Mesodermal cell (in vitro differentiated cells): ENCODE data around the gene ANKRD28.

ENCODE experiments used
- H3K27ac ChIP-seq: 2 replicates; pipeline ENCODE4 v1.7.0; 2013; ENCODE audit warnings: mild to moderate bottlenecking, low read depth, low read length, moderate library complexity; ENCODE audit not compliant: severe bottlenecking
- H3K36me3 ChIP-seq: 2 replicates; pipeline ENCODE4 v1.7.1; 2013; ENCODE audit warnings: mild to moderate bottlenecking, low read length, moderate library complexity; ENCODE audit not compliant: control insufficient read depth, insufficient read depth
- H3K4me1 ChIP-seq: one replicate; pipeline ENCODE4 v1.7.1; 2013; ENCODE audit warnings: mild to moderate bottlenecking, low read length; ENCODE audit not compliant: insufficient read depth, control insufficient read depth, poor library complexity, severe bottlenecking
- H3K4me3 ChIP-seq: 2 replicates; pipeline ENCODE4 v1.7.0; 2013; ENCODE audit warnings: low read length, control low read depth, mild to moderate bottlenecking; ENCODE audit not compliant: insufficient read depth, poor library complexity, severe bottlenecking; ENCODE audit errors: extremely low read depth
- H3K9me3 ChIP-seq: 2 replicates; pipeline ENCODE4 v1.7.1; 2013; ENCODE audit warnings: mild to moderate bottlenecking, low read length, moderate library complexity; ENCODE audit not compliant: control insufficient read depth
- WGBS, 2 experiments: methylation state at CpG; one replicate each; pipeline ENCODE4 v1.1.5; 2013; ENCODE audit warnings: missing lambda C conversion rate in 2 of 2; ENCODE audit not compliant: insufficient coverage in 2 of 2; 5-methylcytosine and 5-hydroxymethylcytosine counted together

Gene ANKRD28

GRCh38 chr3:15769256-15769915, 28.4 kb downstream of the ANKRD28 start:
- Histone ChIP-seq H3K4me1 (peaks cover 7% of the 10 kb centered on the region), H3K4me3 (no peak overlapping the region), H3K27ac (peak overlapping the region; percentile 86), H3K9me3 (no peaks in the 10 kb centered on the region), H3K36me3 (no peaks in the 10 kb centered on the region)
- no CpG with 5 or more reads among the region's 2 CpGs for WGBS, 2 experiments

- H3K27ac ChIP-seq: peak overlapping the region; percentile 86
- H3K9me3 ChIP-seq: no peaks in the 10 kb centered on the region
- 80 to 100% methylated on average over 1 of the region's 5 CpGs for WGBS, 2 experiments
- peaks cover 5% of the 10 kb centered on the region for H3K36me3 ChIP-seq
- H3K4me3 ChIP-seq: no peak overlapping the region
- peaks cover 7% of the 10 kb centered on the region for H3K4me1 ChIP-seq
These were observed 29.1 kb downstream of the ANKRD28 start for GRCh38 chr3:15768421-15769255.

- Histone ChIP-seq H3K4me1 (peaks cover 7% of the 10 kb centered on the region), H3K4me3 (no peak overlapping the region), H3K36me3 (peaks cover 6% of the 10 kb centered on the region), H3K9me3 (no peaks in the 10 kb centered on the region), H3K27ac (no peak overlapping the region)
- 100% methylated on average over 1 of the region's 1 CpG; no CpG with 5 or more reads in 1 of the 2 experiments for WGBS, 2 experiments
These were observed 31.4 kb downstream of the ANKRD28 start for GRCh38 chr3:15766406-15766805.

- Histone ChIP-seq H3K27ac (no peak overlapping the region), H3K4me1 (no peaks in the 10 kb centered on the region), H3K36me3 (no peaks in the 10 kb centered on the region), H3K9me3 (no peaks in the 10 kb centered on the region), H3K4me3 (no peak overlapping the region)
- 100% methylated on average over 2 of the region's 3 CpGs; no CpG with 5 or more reads in 1 of the 2 experiments for WGBS, 2 experiments
These were observed 39.5 kb downstream of the ANKRD28 start for GRCh38 chr3:15758295-15758694.

- Histone ChIP-seq H3K4me3 (no peak overlapping the region), H3K4me1 (no peaks in the 10 kb centered on the region), H3K9me3 (no peaks in the 10 kb centered on the region), H3K27ac (no peak overlapping the region), H3K36me3 (no peaks in the 10 kb centered on the region)
- WGBS, 2 experiments: no CpG with 5 or more reads among the region's 1 CpG
These were observed 40.0 kb downstream of the ANKRD28 start for GRCh38 chr3:15757824-15758223.

- H3K4me3 ChIP-seq: no peak overlapping the region
- no peak overlapping the region for H3K27ac ChIP-seq
- H3K9me3 ChIP-seq: no peaks in the 10 kb centered on the region
- WGBS, 2 experiments: 48 to 54% methylated on average over 3 of the region's 3 CpGs
- no peaks in the 10 kb centered on the region for H3K4me1 ChIP-seq
- no peaks in the 10 kb centered on the region for H3K36me3 ChIP-seq
These were observed 41.3 kb downstream of the ANKRD28 start for GRCh38 chr3:15756505-15756904.

- WGBS, 2 experiments: no CpG with 5 or more reads among the region's 2 CpGs
- Histone ChIP-seq H3K4me1 (no peaks in the 10 kb centered on the region), H3K27ac (no peak overlapping the region), H3K36me3 (no peaks in the 10 kb centered on the region), H3K9me3 (no peaks in the 10 kb centered on the region), H3K4me3 (no peak overlapping the region)
These were observed 42.0 kb downstream of the ANKRD28 start for GRCh38 chr3:15755780-15756179.

GRCh38 chr3:15755181-15755580, 42.6 kb downstream of the ANKRD28 start:
- no peaks in the 10 kb centered on the region for H3K4me1 ChIP-seq
- no peak overlapping the region for H3K4me3 ChIP-seq
- peaks cover 5% of the 10 kb centered on the region for H3K36me3 ChIP-seq
- H3K27ac ChIP-seq: no peak overlapping the region
- no peaks in the 10 kb centered on the region for H3K9me3 ChIP-seq
- WGBS, 2 experiments: no CpG with 5 or more reads among the region's 1 CpG

- Histone ChIP-seq H3K9me3 (no peaks in the 10 kb centered on the region), H3K27ac (no peak overlapping the region), H3K36me3 (peaks cover 12% of the 10 kb centered on the region), H3K4me3 (no peak overlapping the region), H3K4me1 (no peaks in the 10 kb centered on the region)
- WGBS, 2 experiments: 92 to 100% methylated on average over 2 of the region's 2 CpGs
These were observed 43.7 kb downstream of the ANKRD28 start for GRCh38 chr3:15754047-15754446.

- Histone ChIP-seq H3K4me3 (no peak overlapping the region), H3K4me1 (no peaks in the 10 kb centered on the region), H3K36me3 (peaks cover 20% of the 10 kb centered on the region), H3K27ac (no peak overlapping the region), H3K9me3 (no peaks in the 10 kb centered on the region)
- 81 to 89% methylated on average over 3 to 4 of the region's 5 CpGs for WGBS, 2 experiments
These were observed 44.6 kb downstream of the ANKRD28 start for GRCh38 chr3:15753056-15753710.
